Fibroblast of skin of back (primary cell): ENCODE data around the gene DLX2.
"Not testable (repeated sequence)": the region's sequence is repeated elsewhere in the genome, so short reads cannot be mapped to it uniquely, and the experiment has no call there.

Source experiments
- DNase-seq: peaks from one replicate; pipeline ENCODE4 v3.0.0-alpha.2; 2013

DLX2 gene

GRCh38 chr2:172083628-172084394, 18.9 kb downstream of the DLX2 start:
- no peak for DNase-seq

GRCh38 chr2:172082944-172083627, 19.6 kb downstream of the DLX2 start:
- DNase-seq, result no peak

GRCh38 chr2:172082105-172082943, 20.4 kb downstream of the DLX2 start:
- no peak for DNase-seq

GRCh38 chr2:172081221-172082022, 21.3 kb downstream of the DLX2 start:
- DNase-seq, result no peak

GRCh38 chr2:172080641-172081220, 22.0 kb downstream of the DLX2 start:
- DNase-seq, result no peak

- DNase-seq, result no peak
Observed at GRCh38 chr2:172079838-172080640, 22.7 kb downstream of the DLX2 start.

- no peak for DNase-seq
Observed at GRCh38 chr2:172079416-172079815, 23.3 kb downstream of the DLX2 start.

GRCh38 chr2:172074254-172074653, 28.4 kb downstream of the DLX2 start:
- no peak for DNase-seq

- DNase-seq, result no peak
Observed at GRCh38 chr2:172073518-172073917, 29.2 kb downstream of the DLX2 start.

GRCh38 chr2:172072706-172073105, 30.0 kb downstream of the DLX2 start:
- DNase-seq, result no peak

- DNase-seq, result no peak
Observed at GRCh38 chr2:172072303-172072702, 30.4 kb downstream of the DLX2 start.

GRCh38 chr2:172070936-172071335, 31.8 kb downstream of the DLX2 start:
- DNase-seq, result no peak

- not testable (repeated sequence) for DNase-seq
Observed at GRCh38 chr2:172067905-172068304, 34.8 kb downstream of the DLX2 start.

- no peak for DNase-seq
Observed at GRCh38 chr2:172066394-172066886, 36.3 kb downstream of the DLX2 start.

- no peak for DNase-seq
Observed at GRCh38 chr2:172065111-172065510, 37.6 kb downstream of the DLX2 start.

- no peak for DNase-seq
Observed at GRCh38 chr2:172063446-172063845, 39.3 kb downstream of the DLX2 start.

GRCh38 chr2:172062402-172063004, 40.2 kb downstream of the DLX2 start:
- no peak for DNase-seq

- not testable (repeated sequence) for DNase-seq
Observed at GRCh38 chr2:172060118-172060517, 42.6 kb downstream of the DLX2 start.

GRCh38 chr2:172058660-172059059, 44.0 kb downstream of the DLX2 start:
- no peak for DNase-seq

- DNase-seq, result no peak
Observed at GRCh38 chr2:172056293-172056692, 46.4 kb downstream of the DLX2 start.
